K562 (cell line): ENCODE data around the gene LEPR. TPM values are rescaled to one million over a fixed set of nuclear protein-coding genes. Genes with fewer than 3 reads are reported as not detected.

Experiments
- GATAD2B ChIP-seq: fragments of 450-650 bp; IDR thresholded peaks from 2 replicates; pipeline ENCODE4 v1.6.1; 2017; ENCODE audit warnings: mild to moderate bottlenecking, borderline replicate concordance
- HDAC3 ChIP-seq: fragments of 450-650 bp; IDR thresholded peaks from 2 replicates; pipeline ENCODE4 v1.6.1; 2018; ENCODE audit warnings: borderline replicate concordance, mild to moderate bottlenecking, moderate library complexity; ENCODE audit not compliant: partially characterized antibody
- HDAC8 ChIP-seq: fragments of 450-650 bp; IDR thresholded peaks from 2 replicates; pipeline ENCODE4 v1.6.1; 2016; ENCODE audit warnings: mild to moderate bottlenecking, missing genetic modification characterization, moderate library complexity, missing compliant biosample characterization
- IRF1 ChIP-seq: sonication (generic); formaldehyde crosslinking; IDR thresholded peaks from 2 replicates; pipeline ENCODE4 v1.8.0; 2022; ENCODE audit warnings: missing genetic modification reagents, mild to moderate bottlenecking, borderline replicate concordance
- MTA2 ChIP-seq: fragments of 450-650 bp; IDR thresholded peaks from 2 replicates; pipeline ENCODE4 v1.6.1; 2016; ENCODE audit warnings: low read depth
- NCOA6 ChIP-seq: fragments of 450-650 bp; IDR thresholded peaks from 2 replicates; pipeline ENCODE4 v1.6.1; 2017; ENCODE audit warnings: mild to moderate bottlenecking
- NFE2 ChIP-seq: IDR thresholded peaks from 2 replicates; pipeline ENCODE4 v1.6.1; 2014; ENCODE audit warnings: antibody characterized with exemption, low read depth
- PHTF2 ChIP-seq: fragments of 250-450 bp; sonication (Bioruptor Pico); IDR thresholded peaks from 2 replicates; pipeline ENCODE4 v1.5.0; 2021; ENCODE audit warnings: mild to moderate bottlenecking
- PML ChIP-seq: IDR thresholded peaks from 2 replicates; pipeline ENCODE4 v1.6.1; 2012; ENCODE audit warnings: low read length, inconsistent platforms
- POLR2AphosphoS5 ChIP-seq: IDR thresholded peaks from 2 replicates; pipeline ENCODE4 v1.6.1; 2011; ENCODE audit warnings: mild to moderate bottlenecking, low read depth, low read length, moderate library complexity; ENCODE audit not compliant: control insufficient read depth, insufficient read depth
- SAFB ChIP-seq: fragments of 200-400 bp; formaldehyde crosslinking; IDR thresholded peaks from 2 replicates; pipeline ENCODE4 v1.6.1; 2017; ENCODE audit warnings: low read depth, low read length, borderline replicate concordance
- SETDB1 ChIP-seq: IDR thresholded peaks from one replicate; pipeline ENCODE4 v1.6.1; 2012; ENCODE audit warnings: low read length, control low read depth, inconsistent platforms
- SMARCA4 ChIP-seq: fragments of 450-650 bp; IDR thresholded peaks from 2 replicates; pipeline ENCODE4 v1.6.1; 2016
- TBL1XR1 ChIP-seq, 2 experiments: IDR thresholded peaks; 2 replicates each; pipeline ENCODE4 v1.6.1; 2012; ENCODE audit warnings: improper control_type of control experiment in 2 of 2, low read length in 2 of 2, mild to moderate bottlenecking in 1 of 2
- TCF3 ChIP-seq: sonication (generic); formaldehyde crosslinking; IDR thresholded peaks from 2 replicates; pipeline ENCODE4 v1.4.0; 2020; ENCODE audit warnings: mild to moderate bottlenecking, missing genetic modification reagents
- ZNF263 ChIP-seq: sonication (generic); formaldehyde crosslinking; IDR thresholded peaks from 2 replicates; pipeline ENCODE4 v1.8.0; 2022; ENCODE audit warnings: mild to moderate bottlenecking, missing genetic modification reagents, borderline replicate concordance
- ZNF644 ChIP-seq: fragments of 200-800 bp; sonication (Bioruptor generic); IDR thresholded peaks from 2 replicates; pipeline ENCODE4 v1.6.1; 2016; ENCODE audit warnings: low read depth, missing genetic modification characterization, missing compliant biosample characterization
- ZNF707 ChIP-seq: fragments of 250-450 bp; sonication (Bioruptor Pico); conservative IDR thresholded peaks from 2 replicates; pipeline ENCODE4 v1.8.0; 2022; ENCODE audit warnings: inconsistent platforms, mild to moderate bottlenecking, moderate library complexity
- polyA plus RNA-seq, 8 experiments: library from polyadenylated mRNA; depleted of rRNA in 4 of 8; stranded (reverse) in 5 of 8; unstranded in 3 of 8; fragments of >200 nt; fragmentation: Nextera tagmentation in 2 of 8; fragmentation: Illumina TruSeq in 1 of 8; extraction: Ambion mirVana in 2 of 8; extraction: Trizol in 1 of 8; gene quantifications; 2 replicates each; pipeline versions ENCODE4 v1.2.1 to v1.2.3, GENCODE V29; 2011 to 2014; ENCODE audit warnings: inconsistent platforms in 1 of 8, missing spikeins in 1 of 8
- total RNA-seq, 7 experiments: library from RNA; depleted of rRNA in 6 of 7; stranded (reverse); fragments of >200 nt in 6 of 7; fragmentation: Illumina TruSeq in 2 of 7; extraction: Trizol in 2 of 7; gene quantifications; 2 replicates each; pipeline versions ENCODE4 v1.2.1 to v1.2.3, GENCODE V29; 2011 to 2021; ENCODE audit warnings: low replicate concordance in 1 of 7
- TF ChIP-seq, protein P1 (sequence below): sonication (generic); formaldehyde crosslinking; IDR thresholded peaks from 2 replicates; pipeline ENCODE4 v1.8.0; 2023; ENCODE audit warnings: missing genetic modification reagents, mild to moderate bottlenecking, borderline replicate concordance
- TF ChIP-seq, protein P2 (sequence below): fragments of 250-450 bp; sonication (Bioruptor Pico); IDR thresholded peaks from 2 replicates; pipeline ENCODE4 v1.8.0; 2021; ENCODE audit warnings: moderate library complexity, mild to moderate bottlenecking, inconsistent platforms
- TF ChIP-seq, protein P3 (sequence below): fragments of 250-450 bp; sonication (Bioruptor Pico); IDR thresholded peaks from 2 replicates; pipeline ENCODE4 v1.9.0; 2021; ENCODE audit warnings: mild to moderate bottlenecking, inconsistent platforms

LEPR gene
- total and polyA plus RNA-seq, 9 of the 15 experiments (the other 6 are each of a cell fraction or from before 2014, with no cell fraction given), result 12.2 to 111 (median 43.1) TPM

- TF ChIP-seq ZNF707 (CRISPR knock-in tag) (no peak), TBL1XR1 (IDR thresholded peaks at IDR 0.05; ENCODE audit: low read length in 2 of 2) (no peak), POLR2AphosphoS5 (peak; percentile 46; the same call in 1 of the 2 replicates), NCOA6 (no peak), HDAC8 (tag) (no peak), ZNF644 (tag) (no peak), IRF1 (no peak), MTA2 (peak; percentile 21; the same call in 1 of the 2 replicates), HDAC3 (peak; percentile 45), SMARCA4 (peak; percentile 88), ZNF263 (CRISPR knock-in tag) (no peak), GATAD2B (peak; percentile 45; the same call in 1 of the 2 replicates), TCF3 (CRISPR knock-in tag) (peak; percentile 78), SETDB1 (no peak), SAFB (no peak), NFE2 (no peak), PHTF2 (CRISPR knock-in tag) (no peak), PML (peak; percentile 38; the same call in 1 of the 2 replicates)
- TF ChIP-seq, protein P1, sequence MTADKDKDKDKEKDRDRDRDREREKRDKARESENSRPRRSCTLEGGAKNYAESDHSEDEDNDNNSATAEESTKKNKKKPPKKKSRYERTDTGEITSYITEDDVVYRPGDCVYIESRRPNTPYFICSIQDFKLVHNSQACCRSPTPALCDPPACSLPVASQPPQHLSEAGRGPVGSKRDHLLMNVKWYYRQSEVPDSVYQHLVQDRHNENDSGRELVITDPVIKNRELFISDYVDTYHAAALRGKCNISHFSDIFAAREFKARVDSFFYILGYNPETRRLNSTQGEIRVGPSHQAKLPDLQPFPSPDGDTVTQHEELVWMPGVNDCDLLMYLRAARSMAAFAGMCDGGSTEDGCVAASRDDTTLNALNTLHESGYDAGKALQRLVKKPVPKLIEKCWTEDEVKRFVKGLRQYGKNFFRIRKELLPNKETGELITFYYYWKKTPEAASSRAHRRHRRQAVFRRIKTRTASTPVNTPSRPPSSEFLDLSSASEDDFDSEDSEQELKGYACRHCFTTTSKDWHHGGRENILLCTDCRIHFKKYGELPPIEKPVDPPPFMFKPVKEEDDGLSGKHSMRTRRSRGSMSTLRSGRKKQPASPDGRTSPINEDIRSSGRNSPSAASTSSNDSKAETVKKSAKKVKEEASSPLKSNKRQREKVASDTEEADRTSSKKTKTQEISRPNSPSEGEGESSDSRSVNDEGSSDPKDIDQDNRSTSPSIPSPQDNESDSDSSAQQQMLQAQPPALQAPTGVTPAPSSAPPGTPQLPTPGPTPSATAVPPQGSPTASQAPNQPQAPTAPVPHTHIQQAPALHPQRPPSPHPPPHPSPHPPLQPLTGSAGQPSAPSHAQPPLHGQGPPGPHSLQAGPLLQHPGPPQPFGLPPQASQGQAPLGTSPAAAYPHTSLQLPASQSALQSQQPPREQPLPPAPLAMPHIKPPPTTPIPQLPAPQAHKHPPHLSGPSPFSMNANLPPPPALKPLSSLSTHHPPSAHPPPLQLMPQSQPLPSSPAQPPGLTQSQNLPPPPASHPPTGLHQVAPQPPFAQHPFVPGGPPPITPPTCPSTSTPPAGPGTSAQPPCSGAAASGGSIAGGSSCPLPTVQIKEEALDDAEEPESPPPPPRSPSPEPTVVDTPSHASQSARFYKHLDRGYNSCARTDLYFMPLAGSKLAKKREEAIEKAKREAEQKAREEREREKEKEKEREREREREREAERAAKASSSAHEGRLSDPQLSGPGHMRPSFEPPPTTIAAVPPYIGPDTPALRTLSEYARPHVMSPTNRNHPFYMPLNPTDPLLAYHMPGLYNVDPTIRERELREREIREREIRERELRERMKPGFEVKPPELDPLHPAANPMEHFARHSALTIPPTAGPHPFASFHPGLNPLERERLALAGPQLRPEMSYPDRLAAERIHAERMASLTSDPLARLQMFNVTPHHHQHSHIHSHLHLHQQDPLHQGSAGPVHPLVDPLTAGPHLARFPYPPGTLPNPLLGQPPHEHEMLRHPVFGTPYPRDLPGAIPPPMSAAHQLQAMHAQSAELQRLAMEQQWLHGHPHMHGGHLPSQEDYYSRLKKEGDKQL (CRISPR knock-in tag), result no peak
- TF ChIP-seq, protein P2, sequence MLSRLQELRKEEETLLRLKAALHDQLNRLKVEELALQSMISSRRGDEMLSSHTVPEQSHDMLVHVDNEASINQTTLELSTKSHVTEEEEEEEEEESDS (CRISPR knock-in tag), result no peak
- TF ChIP-seq, protein P3, sequence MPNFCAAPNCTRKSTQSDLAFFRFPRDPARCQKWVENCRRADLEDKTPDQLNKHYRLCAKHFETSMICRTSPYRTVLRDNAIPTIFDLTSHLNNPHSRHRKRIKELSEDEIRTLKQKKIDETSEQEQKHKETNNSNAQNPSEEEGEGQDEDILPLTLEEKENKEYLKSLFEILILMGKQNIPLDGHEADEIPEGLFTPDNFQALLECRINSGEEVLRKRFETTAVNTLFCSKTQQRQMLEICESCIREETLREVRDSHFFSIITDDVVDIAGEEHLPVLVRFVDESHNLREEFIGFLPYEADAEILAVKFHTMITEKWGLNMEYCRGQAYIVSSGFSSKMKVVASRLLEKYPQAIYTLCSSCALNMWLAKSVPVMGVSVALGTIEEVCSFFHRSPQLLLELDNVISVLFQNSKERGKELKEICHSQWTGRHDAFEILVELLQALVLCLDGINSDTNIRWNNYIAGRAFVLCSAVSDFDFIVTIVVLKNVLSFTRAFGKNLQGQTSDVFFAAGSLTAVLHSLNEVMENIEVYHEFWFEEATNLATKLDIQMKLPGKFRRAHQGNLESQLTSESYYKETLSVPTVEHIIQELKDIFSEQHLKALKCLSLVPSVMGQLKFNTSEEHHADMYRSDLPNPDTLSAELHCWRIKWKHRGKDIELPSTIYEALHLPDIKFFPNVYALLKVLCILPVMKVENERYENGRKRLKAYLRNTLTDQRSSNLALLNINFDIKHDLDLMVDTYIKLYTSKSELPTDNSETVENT (CRISPR knock-in tag), result no peak
These were observed 3.6 kb downstream of the LEPR start (continued) for GRCh38 chr1:65423884-65424572.
